KBM-7 (cell line): Measurements from ENCODE around the gene AOC2.
"Not testable (repeated sequence)": the region's sequence is repeated elsewhere in the genome, so short reads cannot be mapped to it uniquely, and the experiment has no call there.

Experiments
- DNase-seq: peaks from one replicate; pipeline ENCODE4 v3.0.0-alpha.2; 2015
- in situ Hi-C: fragments of 300-500 bp; cut with MboI; formaldehyde crosslinking; loops from 2 replicates; pipeline ENCODE4 v1.14.3; 2020; ENCODE audit warnings: low sequenced_read_pairs, low pct_unique_long_range_greater_than_20kb, mixed read lengths

AOC2 gene

DNA sequence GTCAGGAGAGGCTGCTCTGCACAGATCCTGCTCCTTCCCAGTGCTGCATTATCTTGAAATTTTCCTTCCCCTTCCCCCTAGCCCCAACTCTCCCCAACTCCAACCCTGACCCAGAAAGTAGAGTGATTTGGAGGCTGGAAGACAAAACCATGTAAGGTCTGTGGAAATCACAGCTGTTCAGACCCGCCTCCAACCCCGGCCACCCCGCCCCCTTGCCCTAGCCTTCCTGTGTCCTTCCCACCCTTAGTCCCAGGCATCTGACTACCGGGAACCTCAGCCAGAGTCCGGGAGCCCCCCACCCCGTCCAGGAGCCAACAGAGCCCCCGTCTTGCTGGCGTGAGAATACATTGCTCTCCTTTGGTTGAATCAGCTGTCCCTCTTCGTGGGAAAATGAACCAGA lies 6.6 kb downstream of the AOC2 start, which contains the start of gene AOC3:
AOC3 (plus strand) TSS at position 246 of the 400 bp plus-strand sequence; CDS start at position 391, 145 bp downstream.
- no peak for DNase-seq
- in situ Hi-C loops, result loop anchor here (25.0 kb wide), 1 partner anchor 511 kb away; no protein-coding TSS in a partner anchor

- in situ Hi-C loops, result loop anchor here (25.0 kb wide), 1 partner anchor 511 kb away; no protein-coding TSS in a partner anchor
- not testable (repeated sequence) for DNase-seq
Observed at GRCh38 chr17:42851371-42852240, 7.2 kb downstream of the AOC2 start.

GRCh38 chr17:42852351-42852750 lies 8.0 kb downstream of the AOC2 start:
- in situ Hi-C loops, result loop anchor here (25.0 kb wide), 1 partner anchor 510 kb away; no protein-coding TSS in a partner anchor
- no peak for DNase-seq

DNA sequence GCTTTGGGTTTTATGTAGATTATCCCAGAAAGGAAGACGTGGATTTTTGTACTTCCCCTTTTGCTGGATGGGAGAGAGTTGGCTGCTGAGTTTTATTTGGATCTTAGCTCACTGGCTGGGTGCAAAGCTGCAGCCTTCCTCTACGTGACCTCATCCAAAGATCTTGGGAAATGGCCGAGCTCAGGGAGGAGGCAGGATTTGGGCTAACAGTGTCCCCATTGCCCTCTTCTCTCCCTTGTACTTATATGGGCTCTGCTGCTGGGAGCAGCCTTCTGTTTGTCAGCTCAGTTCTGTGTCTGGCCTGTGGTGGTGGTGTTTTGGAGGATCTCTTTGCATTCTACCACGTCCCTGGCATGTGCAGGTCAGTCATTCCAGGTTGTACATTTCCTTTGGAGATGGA lies 8.6 kb downstream of the AOC2 start:
- in situ Hi-C loops, result loop anchor here (25.0 kb wide), 1 partner anchor 509 kb away; no protein-coding TSS in a partner anchor

DNA sequence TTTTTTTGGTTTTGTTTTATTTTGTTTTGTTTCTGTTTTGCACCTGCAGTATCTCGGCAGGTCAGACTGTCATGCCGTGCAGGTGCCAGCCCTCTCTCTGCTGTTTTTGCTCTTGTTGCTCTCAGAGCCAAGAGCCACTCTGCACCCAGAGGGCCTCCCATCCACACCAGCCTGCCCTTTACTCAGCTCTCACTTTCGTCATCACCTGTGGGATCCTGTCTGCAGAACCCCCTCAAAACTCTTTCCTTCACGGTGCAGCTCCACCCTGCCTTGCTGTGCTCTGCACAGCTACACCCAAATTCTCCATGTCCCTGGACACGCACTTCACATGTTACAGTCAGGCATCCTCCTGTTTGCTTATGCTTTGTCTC lies 9.2 kb downstream of the AOC2 start:
- in situ Hi-C loops, result loop anchor here (25.0 kb wide), 1 partner anchor 509 kb away; no protein-coding TSS in a partner anchor
- DNase-seq, result no peak

More for the DNA sequence above, 8.6 kb downstream of the AOC2 start:
- peak; percentile 38 for DNase-seq

DNA sequence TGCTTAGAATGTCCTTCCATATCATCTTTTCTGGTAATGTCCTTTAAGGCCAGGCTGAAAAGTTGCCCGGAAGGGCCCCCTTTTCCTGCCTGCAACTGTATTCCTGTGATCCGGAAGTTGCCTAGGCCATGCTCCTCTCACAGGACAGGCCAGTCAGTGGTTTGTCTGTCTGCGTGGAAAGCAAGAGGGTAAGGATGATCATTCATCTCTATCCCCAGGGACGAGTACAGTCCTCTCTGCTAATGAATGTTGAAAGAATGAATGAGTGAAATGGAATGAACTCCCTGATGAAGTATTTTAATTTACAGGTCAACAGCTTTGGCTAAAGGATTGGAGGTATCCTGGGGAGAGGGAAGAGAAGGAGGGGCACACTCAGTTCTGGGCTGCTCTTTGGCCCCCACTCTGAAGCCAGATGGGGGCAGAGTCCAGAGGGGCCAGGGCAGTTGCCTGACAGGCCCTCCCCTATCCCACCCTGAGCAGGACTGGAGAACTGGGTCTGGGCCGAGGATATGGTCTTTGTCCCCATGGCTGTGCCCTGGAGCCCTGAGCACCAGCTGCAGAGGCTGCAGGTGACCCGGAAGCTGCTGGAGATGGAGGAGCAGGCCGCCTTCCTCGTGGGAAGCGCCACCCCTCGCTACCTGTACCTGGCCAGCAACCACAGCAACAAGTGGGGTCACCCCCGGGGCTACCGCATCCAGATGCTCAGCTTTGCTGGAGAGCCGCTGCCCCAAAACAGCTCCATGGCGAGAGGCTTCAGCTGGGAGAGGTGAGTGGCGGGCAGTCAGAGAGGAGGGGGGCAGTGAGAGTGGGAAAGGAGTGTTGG lies 9.8 kb downstream of the AOC2 start:
- in situ Hi-C loops, result loop anchor here (25.0 kb wide), 1 partner anchor 508 kb away; no protein-coding TSS in a partner anchor
- DNase-seq, result no peak

- DNase-seq, result no peak
- in situ Hi-C loops, result loop anchor here (25.0 kb wide), 1 partner anchor 507 kb away; no protein-coding TSS in a partner anchor
Observed at GRCh38 chr17:42855048-42855596, 10.7 kb downstream of the AOC2 start.

DNA sequence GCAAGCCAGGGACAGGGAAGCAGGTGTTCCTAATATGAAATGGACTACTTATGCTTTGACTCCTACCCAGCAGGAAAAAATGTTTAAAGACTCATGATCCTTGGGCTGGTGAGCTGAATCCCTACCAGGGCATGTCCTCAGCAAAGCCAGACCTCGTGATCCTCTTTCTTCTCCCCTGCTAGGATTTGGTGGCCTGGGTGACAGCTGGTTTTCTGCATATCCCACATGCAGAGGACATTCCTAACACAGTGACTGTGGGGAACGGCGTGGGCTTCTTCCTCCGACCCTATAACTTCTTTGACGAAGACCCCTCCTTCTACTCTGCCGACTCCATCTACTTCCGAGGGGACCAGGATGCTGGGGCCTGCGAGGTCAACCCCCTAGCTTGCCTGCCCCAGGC lies 11.7 kb downstream of the AOC2 start:
- not testable (repeated sequence) for DNase-seq
- in situ Hi-C loops, result loop anchor here (25.0 kb wide), 1 partner anchor 506 kb away; no protein-coding TSS in a partner anchor

GRCh38 chr17:42856516-42856915 lies 12.1 kb downstream of the AOC2 start:
- DNase-seq, result not testable (repeated sequence)
- in situ Hi-C loops, result loop anchor here (25.0 kb wide), 1 partner anchor 506 kb away; no protein-coding TSS in a partner anchor

GRCh38 chr17:42857389-42857788 lies 13.0 kb downstream of the AOC2 start:
- in situ Hi-C loops, result loop anchor here (25.0 kb wide), 1 partner anchor 505 kb away; no protein-coding TSS in a partner anchor
- DNase-seq, result no peak

- no peak for DNase-seq
- in situ Hi-C loops, result loop anchor here (25.0 kb wide), 1 partner anchor 497 kb away; no protein-coding TSS in a partner anchor
Observed at GRCh38 chr17:42865638-42866094, 21.3 kb downstream of the AOC2 start.

DNA sequence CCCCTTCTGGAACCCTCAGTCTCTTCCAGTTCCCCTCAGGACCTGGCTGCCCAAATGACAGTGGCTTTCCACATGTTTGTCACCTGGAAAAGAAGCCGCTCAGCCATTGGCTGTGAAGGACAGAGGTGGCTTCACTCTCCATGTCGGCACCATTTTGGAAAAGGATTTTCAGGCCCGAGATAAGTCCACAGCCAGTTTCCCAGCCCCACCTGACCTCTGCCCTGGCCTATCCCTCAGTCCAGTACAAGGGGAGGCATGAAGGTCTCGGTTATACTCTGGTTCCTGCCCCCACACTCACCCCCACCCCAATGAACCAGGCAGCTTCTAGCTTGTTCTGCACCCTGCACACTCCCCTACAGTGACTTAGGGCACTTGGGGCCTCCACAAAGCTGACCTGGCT lies 21.8 kb downstream of the AOC2 start:
- DNase-seq, result no peak
- in situ Hi-C loops, result loop anchor here (25.0 kb wide), 1 partner anchor 496 kb away; no protein-coding TSS in a partner anchor

DNA sequence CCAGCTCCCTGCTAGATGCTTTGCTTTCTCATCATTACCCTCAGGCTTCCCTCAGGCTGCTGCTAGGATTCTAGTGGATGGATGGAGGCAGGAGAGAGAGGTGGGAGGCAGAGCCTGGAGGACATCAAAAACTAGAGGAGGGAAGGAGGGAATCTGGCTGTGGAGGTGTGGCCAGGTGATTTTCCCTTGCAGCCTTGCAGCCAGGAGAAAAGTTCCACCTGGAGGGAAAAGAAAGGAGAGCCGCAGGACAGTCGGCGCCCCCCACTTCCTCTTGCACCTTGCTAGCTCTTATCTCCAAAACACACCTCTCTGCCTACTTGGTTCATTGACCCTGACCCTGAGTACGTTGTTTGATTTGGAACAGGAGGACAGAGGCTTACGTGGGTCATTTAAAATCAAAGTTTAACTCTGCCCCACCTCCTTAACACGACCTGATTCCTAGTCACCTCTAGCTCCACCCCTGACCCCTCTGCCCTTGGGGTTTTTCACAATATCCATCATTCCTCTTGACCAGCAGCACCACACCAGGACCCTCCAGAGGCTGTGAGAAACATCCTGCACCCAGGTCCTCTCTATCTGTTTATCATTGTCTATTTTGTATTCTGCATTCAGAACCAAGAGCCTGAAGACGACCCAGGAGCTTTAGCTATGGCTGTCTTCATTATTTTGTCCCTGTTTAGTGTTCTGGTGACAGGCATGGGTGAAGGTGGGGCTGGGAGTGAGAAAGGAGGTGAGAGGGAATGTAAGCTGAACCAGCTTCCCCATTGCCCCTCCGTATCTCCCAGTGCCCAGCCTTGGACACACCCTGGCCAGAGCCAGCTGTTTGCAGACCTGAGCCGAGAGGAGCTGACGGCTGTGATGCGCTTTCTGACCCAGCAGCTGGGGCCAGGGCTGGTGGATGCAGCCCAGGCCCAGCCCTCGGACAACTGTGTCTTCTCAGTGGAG lies 22.5 kb downstream of the AOC2 start:
- no peak for DNase-seq
- in situ Hi-C loops, result loop anchor here (25.0 kb wide), 1 partner anchor 495 kb away; no protein-coding TSS in a partner anchor

GRCh38 chr17:42867694-42868261 lies 23.4 kb downstream of the AOC2 start:
- not testable (repeated sequence) for DNase-seq

GRCh38 chr17:42868338-42868737 lies 24.0 kb downstream of the AOC2 start:
- no peak for DNase-seq
- in situ Hi-C loops, result loop anchor here (25.0 kb wide), 1 partner anchor 494 kb away; no protein-coding TSS in a partner anchor

More at GRCh38 chr17:42867694-42868261, 23.4 kb downstream of the AOC2 start:
- in situ Hi-C loops, result loop anchor here (25.0 kb wide), 1 partner anchor 495 kb away; no protein-coding TSS in a partner anchor

DNA sequence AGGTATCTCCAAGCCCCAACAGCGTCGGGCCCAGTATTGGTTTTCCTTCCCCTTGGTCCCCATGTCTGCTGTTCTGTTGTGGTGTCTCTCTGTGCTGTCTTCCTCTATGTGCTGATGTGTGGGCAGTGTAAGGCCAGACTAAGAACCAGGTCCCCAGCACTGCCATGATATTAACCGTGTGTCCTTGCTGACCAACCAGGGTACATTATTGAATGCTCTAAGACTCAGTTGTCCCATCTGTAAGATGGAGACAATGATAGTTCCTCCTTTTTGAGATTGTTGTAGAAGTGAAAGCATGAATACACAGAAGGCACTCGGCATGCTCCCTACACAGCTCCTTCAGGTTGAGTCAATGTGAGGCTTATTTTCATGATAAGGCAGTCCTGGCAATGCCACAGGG lies 27.3 kb downstream of the AOC2 start:
- in situ Hi-C loops, result loop anchor here (25.0 kb wide), 1 partner anchor 491 kb away; no protein-coding TSS in a partner anchor
- no peak for DNase-seq
